Uterus (tissue), 4 donors: Measurements from ENCODE around the gene AUTS2. TPM values are rescaled to one million over a fixed set of nuclear protein-coding genes. Genes with fewer than 3 reads are reported as not detected.

ENCODE experiments used
- DNase-seq, 2 donors: peaks; one replicate each; pipeline ENCODE4 v3.0.0-alpha.2; 2019 to 2020
- H3K27ac ChIP-seq, 2 donors: fragments of 200-600 bp; sonication (generic); 1 replicate in 1 of 2; 2 replicates in 1 of 2; pipeline ENCODE4 v1.5.1; 2016 to 2018
- H3K27me3 ChIP-seq, 2 donors: fragments of 200-600 bp; sonication (generic); one replicate each; pipeline ENCODE4 v1.5.1; 2018 to 2019; ENCODE audit warnings: control low read depth in 1 of 2
- H3K36me3 ChIP-seq, 2 donors: fragments of 200-600 bp; sonication (generic); one replicate each; pipeline ENCODE4 v1.5.1; 2019; ENCODE audit warnings: control low read depth in 1 of 2
- H3K4me1 ChIP-seq, 2 donors: fragments of 200-600 bp; sonication (generic); one replicate each; pipeline ENCODE4 v1.5.1; 2018 to 2019; ENCODE audit warnings: control low read depth in 1 of 2
- H3K4me3 ChIP-seq, 2 donors: fragments of 200-600 bp; sonication (generic); 1 replicate in 1 of 2; 2 replicates in 1 of 2; pipeline ENCODE4 v1.5.1; 2018 to 2019; ENCODE audit warnings: mild to moderate bottlenecking in 1 of 2
- H3K9me3 ChIP-seq, 2 donors: fragments of 200-600 bp; sonication (generic); one replicate each; pipeline ENCODE4 v1.5.1; 2019; ENCODE audit warnings: control low read depth in 1 of 2
- POLR2A ChIP-seq, 2 donors: fragments of 450-650 bp; IDR thresholded peaks; one replicate each; pipeline ENCODE4 v1.6.1; 2016; ENCODE audit warnings: antibody characterized with exemption in 2 of 2, mild to moderate bottlenecking in 1 of 2, moderate library complexity in 1 of 2
- intact Hi-C: fragments of 100-400 bp; cut with DNase I; formaldehyde crosslinking; loops from one replicate; pipeline ENCODE4 v1.15.1; 2023; ENCODE audit warnings: low total_unique reads
- total RNA-seq, 4 donors: library from RNA; depleted of rRNA in 3 of 4; stranded (reverse); fragments of >200 nt in 3 of 4; gene quantifications; one replicate each; pipeline versions ENCODE4 v1.1.0 to v1.2.4, GENCODE V29; 2014 to 2023
- TF ChIP-seq, protein P1 (sequence below), 4 experiments: fragments of 200-600 bp in 2 of 4; fragments of 450-650 bp in 2 of 4; sonication (generic) in 2 of 4; IDR thresholded peaks; one replicate each; pipeline ENCODE4 v1.5.1; 2016 to 2019; ENCODE audit warnings: antibody characterized with exemption in 4 of 4, mild to moderate bottlenecking in 2 of 4, moderate library complexity in 1 of 4
- donor health status: DM: yes; HTN: yes; CAD: no.

The AUTS2 gene
- total RNA-seq, 4 donors from 2014 or later: 10.5 to 58.2 (median 30.0) TPM

DNA sequence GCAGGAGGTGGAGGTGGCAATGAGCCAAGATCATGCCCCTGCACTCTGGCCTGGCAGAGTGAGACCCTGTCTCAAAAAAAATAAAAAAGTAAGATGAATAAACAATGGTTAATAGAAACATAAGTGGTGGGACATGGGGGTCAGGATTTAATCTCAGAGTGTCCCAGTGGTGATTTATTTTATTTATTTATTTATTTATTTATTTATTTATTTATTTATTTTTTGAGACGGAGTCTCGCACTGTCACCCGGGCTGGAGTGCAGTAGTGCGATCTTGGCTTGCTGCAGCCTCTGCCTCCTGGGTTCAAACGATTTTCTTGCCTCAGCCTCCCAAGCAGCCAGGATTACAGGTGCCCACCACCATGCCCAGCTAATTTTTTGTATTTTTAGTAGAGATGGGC lies 1051.0 kb downstream of the AUTS2 start:
- no peak overlapping the region for H3K4me3 ChIP-seq
- no peaks in the 10 kb centered on the region for H3K9me3 ChIP-seq
- H3K4me1 ChIP-seq: no peaks in the 10 kb centered on the region
- no peak overlapping the region for H3K27ac ChIP-seq
- no peak for TF ChIP-seq POLR2A (IDR thresholded peaks at IDR 0.05)
- TF ChIP-seq, protein P1, sequence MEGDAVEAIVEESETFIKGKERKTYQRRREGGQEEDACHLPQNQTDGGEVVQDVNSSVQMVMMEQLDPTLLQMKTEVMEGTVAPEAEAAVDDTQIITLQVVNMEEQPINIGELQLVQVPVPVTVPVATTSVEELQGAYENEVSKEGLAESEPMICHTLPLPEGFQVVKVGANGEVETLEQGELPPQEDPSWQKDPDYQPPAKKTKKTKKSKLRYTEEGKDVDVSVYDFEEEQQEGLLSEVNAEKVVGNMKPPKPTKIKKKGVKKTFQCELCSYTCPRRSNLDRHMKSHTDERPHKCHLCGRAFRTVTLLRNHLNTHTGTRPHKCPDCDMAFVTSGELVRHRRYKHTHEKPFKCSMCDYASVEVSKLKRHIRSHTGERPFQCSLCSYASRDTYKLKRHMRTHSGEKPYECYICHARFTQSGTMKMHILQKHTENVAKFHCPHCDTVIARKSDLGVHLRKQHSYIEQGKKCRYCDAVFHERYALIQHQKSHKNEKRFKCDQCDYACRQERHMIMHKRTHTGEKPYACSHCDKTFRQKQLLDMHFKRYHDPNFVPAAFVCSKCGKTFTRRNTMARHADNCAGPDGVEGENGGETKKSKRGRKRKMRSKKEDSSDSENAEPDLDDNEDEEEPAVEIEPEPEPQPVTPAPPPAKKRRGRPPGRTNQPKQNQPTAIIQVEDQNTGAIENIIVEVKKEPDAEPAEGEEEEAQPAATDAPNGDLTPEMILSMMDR (IDR thresholded peaks at IDR 0.05): no peak
- no peak for DNase-seq
- H3K27me3 ChIP-seq: no peaks in the 10 kb centered on the region
- H3K36me3 ChIP-seq: no peaks in the 10 kb centered on the region
- intact Hi-C loops: no loop called here

DNA sequence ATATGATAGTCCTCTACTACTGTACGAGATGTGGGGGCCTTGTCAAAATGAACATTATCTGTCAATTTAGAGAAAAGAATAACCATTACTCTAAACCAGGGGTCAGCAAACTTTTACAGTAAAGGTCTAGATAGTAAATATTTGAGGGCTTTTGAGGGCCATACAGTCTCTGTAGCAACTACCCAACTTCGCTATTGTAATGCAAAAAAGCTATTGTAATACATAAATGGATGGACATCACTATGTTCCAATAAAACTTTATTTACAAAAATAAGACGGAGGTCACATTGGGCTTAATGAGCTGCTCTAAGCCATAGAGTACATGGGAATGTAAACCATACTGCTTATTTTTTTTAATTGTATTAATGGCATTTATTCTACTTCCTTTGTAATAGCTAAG lies 1055.9 kb downstream of the AUTS2 start:
- DNase-seq: no peak

DNA sequence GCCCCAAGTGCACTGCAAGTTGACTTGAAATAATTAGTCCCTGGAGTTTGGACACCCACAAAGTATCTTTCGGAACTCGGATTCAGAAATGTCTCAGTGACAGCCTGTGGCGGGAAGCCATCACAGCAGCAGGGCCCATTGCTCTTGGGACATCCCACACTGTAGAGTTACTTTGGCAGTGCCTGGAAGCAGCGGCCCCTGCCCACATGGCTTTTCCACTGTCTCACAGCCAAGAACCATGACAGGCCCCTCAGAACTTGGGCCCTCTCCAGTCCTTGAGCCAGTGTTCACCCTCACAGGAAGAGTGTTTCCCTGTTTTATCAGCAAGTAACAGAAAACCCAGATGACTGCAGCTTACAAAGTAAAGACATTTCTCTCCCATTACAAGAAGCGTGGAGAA lies 1056.7 kb downstream of the AUTS2 start:
- Histone ChIP-seq H3K4me3 (no peak overlapping the region), H3K36me3 (no peaks in the 10 kb centered on the region), H3K9me3 (no peaks in the 10 kb centered on the region), H3K4me1 (no peaks in the 10 kb centered on the region), H3K27me3 (no peaks in the 10 kb centered on the region), H3K27ac (no peak overlapping the region)
- no peak for DNase-seq
- TF ChIP-seq, protein P1 (IDR thresholded peaks at IDR 0.05): no peak
- no peak for TF ChIP-seq POLR2A (IDR thresholded peaks at IDR 0.05)
- intact Hi-C loops: no loop called here

More for the DNA sequence above, 1055.9 kb downstream of the AUTS2 start:
- Histone ChIP-seq H3K4me1 (no peaks in the 10 kb centered on the region), H3K27me3 (no peaks in the 10 kb centered on the region), H3K4me3 (no peak overlapping the region), H3K36me3 (no peaks in the 10 kb centered on the region), H3K27ac (no peak overlapping the region), H3K9me3 (no peaks in the 10 kb centered on the region)
- TF ChIP-seq POLR2A (IDR thresholded peaks at IDR 0.05): no peak
- TF ChIP-seq, protein P1 (IDR thresholded peaks at IDR 0.05): no peak
- intact Hi-C loops: no loop called here

DNA sequence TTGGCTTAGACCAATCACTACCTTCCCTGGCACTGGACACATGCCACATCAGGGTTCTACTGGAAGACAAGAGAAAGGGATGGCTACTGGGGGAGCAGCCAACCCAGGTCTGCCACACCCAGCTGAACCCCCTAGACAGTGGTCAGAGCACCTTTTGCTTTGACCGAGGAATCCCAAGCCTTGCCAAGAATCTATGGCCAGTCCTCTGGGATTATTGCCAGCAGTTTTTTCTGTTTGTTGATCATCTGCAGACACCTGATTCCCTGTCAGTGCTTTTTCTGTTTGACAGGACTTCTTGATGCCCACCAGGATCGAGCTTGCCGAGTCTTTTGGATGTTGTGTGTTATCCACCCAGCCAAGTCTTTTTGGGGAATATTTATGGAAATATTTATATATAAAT lies 1057.4 kb downstream of the AUTS2 start:
- Histone ChIP-seq H3K9me3 (no peaks in the 10 kb centered on the region), H3K27me3 (no peaks in the 10 kb centered on the region), H3K27ac (no peak overlapping the region), H3K4me1 (no peaks in the 10 kb centered on the region), H3K36me3 (no peaks in the 10 kb centered on the region), H3K4me3 (no peak overlapping the region)
- no peak for TF ChIP-seq POLR2A (IDR thresholded peaks at IDR 0.05)
- TF ChIP-seq, protein P1 (IDR thresholded peaks at IDR 0.05): no peak
- intact Hi-C loops: no loop called here
- no peak for DNase-seq

DNA sequence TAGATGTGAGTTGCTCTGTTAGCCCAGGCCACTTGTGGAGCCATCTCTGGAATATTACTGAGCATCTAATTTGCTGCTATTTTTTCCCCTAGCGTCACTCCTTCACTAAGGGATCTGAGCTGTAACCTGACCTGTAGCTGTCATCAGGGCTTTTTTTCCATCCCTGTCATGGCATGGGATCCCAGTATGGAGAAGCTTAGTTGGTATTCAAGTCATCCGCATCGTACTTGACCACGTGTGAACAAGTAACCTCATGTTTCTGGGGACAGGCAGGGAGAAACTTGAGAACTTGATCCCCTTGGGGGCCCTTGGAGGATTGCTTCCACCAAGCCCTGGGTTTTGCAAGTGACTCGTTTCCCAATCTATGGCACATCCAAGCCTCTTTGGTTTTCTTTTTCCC lies 1059.3 kb downstream of the AUTS2 start:
- intact Hi-C loops: no loop called here
- Histone ChIP-seq H3K27me3 (no peaks in the 10 kb centered on the region), H3K4me3 (no peak overlapping the region), H3K27ac (no peak overlapping the region), H3K36me3 (no peaks in the 10 kb centered on the region), H3K4me1 (no peaks in the 10 kb centered on the region), H3K9me3 (no peaks in the 10 kb centered on the region)
- TF ChIP-seq, protein P1 (IDR thresholded peaks at IDR 0.05): no peak
- TF ChIP-seq POLR2A (IDR thresholded peaks at IDR 0.05): no peak
- no peak for DNase-seq
